ENCODE results near the gene PYM1.
"Not testable (repeated sequence)": the region's sequence is repeated elsewhere in the genome, so short reads cannot be mapped to it uniquely, and the experiment has no call there.

Gene PYM1

GRCh38 chr12:55926738-55927587 lies 731 bp downstream of the PYM1 start:
- peak; percentile 92 for DNase-seq (ENCODE audit: low read depth)
- peak overlapping the region; percentile 99 for H3K4me3 ChIP-seq (replicated peaks; ENCODE audit: low read depth, low read length)
- TF ChIP-seq CTCF (IDR thresholded peaks at IDR 0.05; ENCODE audit: low read length, missing control alignments): peak; percentile 64

- DNase-seq (ENCODE audit: low read depth): no peak
Measured at GRCh38 chr12:55925870-55926737, 1.6 kb downstream of the PYM1 start.

GRCh38 chr12:55925371-55925770 lies 2.3 kb downstream of the PYM1 start:
- TF ChIP-seq CTCF (IDR thresholded peaks at IDR 0.05; ENCODE audit: low read length, missing control alignments): no peak
- no peak overlapping the region for H3K4me3 ChIP-seq (replicated peaks; ENCODE audit: low read depth, low read length)
- no peak for DNase-seq (ENCODE audit: low read depth)

More at GRCh38 chr12:55925870-55926737, 1.6 kb downstream of the PYM1 start:
- H3K4me3 ChIP-seq (replicated peaks; ENCODE audit: low read depth, low read length): peak overlapping the region; percentile 99
- no peak for TF ChIP-seq CTCF (IDR thresholded peaks at IDR 0.05; ENCODE audit: low read length, missing control alignments)

GRCh38 chr12:55923648-55924047 lies 4.0 kb downstream of the PYM1 start:
- DNase-seq (ENCODE audit: low read depth); H3K4me3 ChIP-seq (replicated peaks; ENCODE audit: low read depth, low read length): not testable (repeated sequence)

GRCh38 chr12:55922126-55922525 lies 5.6 kb downstream of the PYM1 start:
- DNase-seq (ENCODE audit: low read depth): no peak
- H3K4me3 ChIP-seq (replicated peaks; ENCODE audit: low read depth, low read length): no peak overlapping the region
- no peak for TF ChIP-seq CTCF (IDR thresholded peaks at IDR 0.05; ENCODE audit: low read length, missing control alignments)

- H3K4me3 ChIP-seq (replicated peaks; ENCODE audit: low read depth, low read length): not testable (repeated sequence)
- peak; percentile 46 for DNase-seq (ENCODE audit: low read depth)
Measured at GRCh38 chr12:55919032-55919431, 8.7 kb downstream of the PYM1 start.

GRCh38 chr12:55915482-55915859 lies 12.2 kb downstream of the PYM1 start:
- H3K4me3 ChIP-seq (replicated peaks; ENCODE audit: low read depth, low read length): no peak overlapping the region
- no peak for DNase-seq (ENCODE audit: low read depth)
- TF ChIP-seq CTCF (IDR thresholded peaks at IDR 0.05; ENCODE audit: low read length, missing control alignments): no peak

Measured in fibroblast of pulmonary artery (primary cell).